Naive thymus-derived CD4-positive, alpha-beta T cell (primary cell): ENCODE results near the gene CD84. TPM values are rescaled to one million over a fixed set of nuclear protein-coding genes. Genes with fewer than 3 reads are reported as not detected.
"Not testable (repeated sequence)": the region's sequence is repeated elsewhere in the genome, so short reads cannot be mapped to it uniquely, and the experiment has no call there.

Source experiments
- ATAC-seq: fragments of 150-1000 bp; cut with Tn5 transposase; 2 replicates; pipeline ENCODE4 v1.10.0; 2021; ENCODE audit warnings: mild to moderate bottlenecking, moderate library complexity
- CTCF ChIA-PET: fragments of 350-600 bp; sonication (Branson Sonifier 250); formaldehyde crosslinking; loops from one replicate; lab custom pipeline; 2021; ENCODE audit warnings: antibody characterized with exemption; lab: Charles Lee
- POLR2A ChIA-PET: fragments of 350-600 bp; sonication (Branson Sonifier 250); formaldehyde crosslinking; loops from one replicate; lab custom pipeline; 2021; ENCODE audit warnings: antibody characterized with exemption, inconsistent platforms; lab: Charles Lee
- DNase-seq, 9 donors: peaks; one replicate each; pipeline versions ENCODE4 v3.0.0 to v3.0.0-alpha.2; 2020 to 2022; ENCODE audit warnings: mixed read lengths in 1 of 9
- H3K27ac ChIP-seq: one replicate; pipeline ENCODE4 v1.7.0; 2013; ENCODE audit warnings: mild to moderate bottlenecking, low read depth, low read length, moderate library complexity
- H3K27me3 ChIP-seq, 2 donors: one replicate each; pipeline ENCODE4 v1.7.0; 2013; ENCODE audit warnings: low read length in 2 of 2, mild to moderate bottlenecking in 2 of 2, moderate library complexity in 2 of 2; ENCODE audit not compliant: control insufficient read depth in 2 of 2, insufficient read depth in 2 of 2
- H3K36me3 ChIP-seq, 3 experiments: 1 replicate in 2 of 3; 2 replicates in 1 of 3; pipeline ENCODE4 v1.7.0; 2013; ENCODE audit warnings: low read length in 3 of 3, mild to moderate bottlenecking in 3 of 3, moderate library complexity in 1 of 3; ENCODE audit not compliant: insufficient read depth in 3 of 3, control insufficient read depth in 2 of 3
- H3K4me1 ChIP-seq, 2 donors: one replicate each; pipeline ENCODE4 v1.7.0; 2013; ENCODE audit warnings: low read length in 2 of 2, mild to moderate bottlenecking in 2 of 2, moderate library complexity in 1 of 2; ENCODE audit not compliant: control insufficient read depth in 2 of 2, insufficient read depth in 2 of 2
- H3K4me3 ChIP-seq: 2 replicates; pipeline ENCODE4 v1.7.0; 2013; ENCODE audit warnings: mild to moderate bottlenecking, low read length
- H3K9me3 ChIP-seq, 3 experiments: 1 replicate in 2 of 3; 2 replicates in 1 of 3; pipeline ENCODE4 v1.7.0; 2013; ENCODE audit warnings: low read length in 3 of 3; ENCODE audit not compliant: control insufficient read depth in 2 of 3
- H3K27ac Mint-ChIP-seq, 9 donors: one replicate each; pipeline ENCODE4 v1.8.0; 2020 to 2022; ENCODE audit warnings: mixed read lengths in 9 of 9, mild to moderate bottlenecking in 8 of 9, moderate library complexity in 5 of 9, inconsistent platforms in 2 of 9
- H3K27me3 Mint-ChIP-seq, 5 donors: one replicate each; pipeline ENCODE4 v1.8.0; 2021 to 2022; ENCODE audit warnings: mixed read lengths in 5 of 5, mild to moderate bottlenecking in 1 of 5
- H3K36me3 Mint-ChIP-seq, 5 donors: one replicate each; pipeline ENCODE4 v1.8.0; 2020 to 2022; ENCODE audit warnings: mixed read lengths in 5 of 5, mild to moderate bottlenecking in 3 of 5, inconsistent platforms in 1 of 5
- H3K4me1 Mint-ChIP-seq, 7 donors: one replicate each; pipeline ENCODE4 v1.8.0; 2020 to 2022; ENCODE audit warnings: mixed read lengths in 7 of 7, mild to moderate bottlenecking in 3 of 7, inconsistent platforms in 1 of 7
- H3K4me3 Mint-ChIP-seq, 10 donors: one replicate each; pipeline ENCODE4 v1.8.0; 2020 to 2022; ENCODE audit warnings: mild to moderate bottlenecking in 10 of 10, mixed read lengths in 10 of 10, moderate library complexity in 6 of 10, inconsistent platforms in 2 of 10
- H3K9me3 Mint-ChIP-seq, 11 donors: one replicate each; pipeline ENCODE4 v1.8.0; 2020 to 2022; ENCODE audit warnings: mixed read lengths in 11 of 11, mild to moderate bottlenecking in 4 of 11, inconsistent platforms in 1 of 11, moderate library complexity in 1 of 11
- intact Hi-C, 2 donors: fragments of 100-400 bp; cut with micrococcal nuclease; formaldehyde crosslinking; loops; one replicate each; pipeline ENCODE4 v1.15.1; 2023
- polyA plus RNA-seq, 2 donors: library from polyadenylated mRNA; unstranded; fragments of 300-500 nt; fragmentation: Illumina TruSeq; gene quantifications; one replicate each; pipeline ENCODE4 v1.2.3, GENCODE V29; 2021
- total RNA-seq, 6 experiments: library from RNA in 5 of 6; stranded (reverse) in 5 of 6; gene quantifications; 1 replicate in 5 of 6; 2 replicates in 1 of 6; pipeline ENCODE4 v1.2.3 and lab custom pipeline; 2021 to 2026

The CD84 gene
- total and polyA plus RNA-seq, 7 experiments from 2014 or later = 7.4 to 40.7 (median 26.3) TPM

GRCh38 chr1:160522136-160522535 lies 57.2 kb downstream of the CD84 start:
- ChIA-PET CTCF (interaction anchor here (0.7 to 2.8 kb wide), 6 partner anchors 18 to 153 kb away, joined by 3 to 12 read pairs (median 4); no protein-coding TSS in a partner anchor), POLR2A (interaction anchor here (0.5 to 2.2 kb wide), 11 partner anchors 8 to 193 kb away, joined by 3 to 15 read pairs (median 3); partner anchors contain the start of gene SLAMF1)
- H3K27me3 ChIP-seq = no peaks in the 10 kb centered on the region
- DNase-seq (no peak), ATAC-seq (no peak)
- intact Hi-C loops = loop anchor here (1.0 to 5.0 kb wide), 3 partner anchors 18 to 50 kb away; no protein-coding TSS in a partner anchor
- H3K4me3 ChIP-seq = peak overlapping the region; percentile 51
- H3K27ac ChIP-seq = peak overlapping the region; percentile 84
- Mint-ChIP-seq H3K4me1 (peaks cover 33 to 88% (median 79%) of the 10 kb centered on the region in 7 donors), H3K4me3 (peak overlapping the region; percentile 87 to 98 (median 94)), H3K9me3 (peaks cover 0 to 26% (median 14%) of the 10 kb centered on the region in 11 donors), H3K36me3 (peaks cover 14 to 52% (median 20%) of the 10 kb centered on the region in 5 donors), H3K27ac (peak overlapping the region; percentile 88 to 99 (median 93)), H3K27me3 (no peaks in the 10 kb centered on the region)
- peaks cover 17 to 38% of the 10 kb centered on the region in 2 donors for H3K4me1 ChIP-seq
- no peaks in the 10 kb centered on the region for H3K9me3 ChIP-seq
- H3K36me3 ChIP-seq = no peaks in the 10 kb centered on the region

- Mint-ChIP-seq H3K4me3 (peak overlapping the region; percentile 87 to 98 (median 94)), H3K4me1 (peaks cover 39 to 89% (median 85%) of the 10 kb centered on the region in 7 donors), H3K27me3 (no peaks in the 10 kb centered on the region), H3K27ac (peak overlapping the region; percentile 88 to 99 (median 92)), H3K36me3 (peaks cover 12 to 52% (median 15%) of the 10 kb centered on the region in 5 donors), H3K9me3 (peaks cover 0 to 25% (median 8%) of the 10 kb centered on the region in 11 donors)
- Histone ChIP-seq H3K27ac (peak overlapping the region; percentile 84), H3K27me3 (no peaks in the 10 kb centered on the region), H3K4me1 (peaks cover 22 to 44% of the 10 kb centered on the region in 2 donors), H3K36me3 (no peaks in the 10 kb centered on the region), H3K4me3 (peak overlapping the region; percentile 51), H3K9me3 (no peaks in the 10 kb centered on the region)
- POLR2A ChIA-PET = interaction anchor here (1.4 to 1.7 kb wide), 2 partner anchors 47 to 93 kb away, joined by 6 to 7 read pairs; no protein-coding TSS in a partner anchor
- DNase-seq (no peak), ATAC-seq (no peak)
- intact Hi-C loops = loop anchor here (2.0 to 5.0 kb wide), 4 partner anchors 49 to 93 kb away; partner anchors contain the start of gene CD84 (in 1 of the 2)
- CTCF ChIA-PET = interaction anchor here (0.7 to 2.8 kb wide), 4 partner anchors 19 to 98 kb away, joined by 3 to 12 read pairs (median 6); no protein-coding TSS in a partner anchor
Measured at GRCh38 chr1:160521554-160521953, 57.7 kb downstream of the CD84 start.

DNA sequence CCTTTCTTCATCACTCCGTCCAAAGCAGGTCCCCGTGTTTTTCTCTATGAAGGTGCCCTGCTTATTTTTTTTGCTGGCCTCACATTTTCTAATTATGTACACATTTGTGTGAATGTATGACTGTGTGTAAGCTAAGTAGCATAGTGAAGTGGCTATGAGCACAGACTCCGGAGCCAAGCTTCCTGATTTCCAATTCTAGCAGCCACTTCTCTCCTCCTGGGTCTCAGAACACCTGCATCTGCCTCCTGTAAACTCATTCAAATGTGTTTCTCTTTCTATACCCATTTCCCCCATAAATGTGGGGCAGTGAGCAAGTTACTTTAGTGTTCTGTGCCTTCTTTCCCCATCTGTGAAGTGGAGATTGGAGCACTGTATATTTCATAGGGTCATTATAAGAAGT lies 58.3 kb downstream of the CD84 start:
- H3K4me1 Mint-ChIP-seq = peaks cover 44 to 95% (median 90%) of the 10 kb centered on the region in 7 donors
- peaks cover 0 to 28% (median 7%) of the 10 kb centered on the region in 11 donors for H3K9me3 Mint-ChIP-seq
- no peak for ATAC-seq
- intact Hi-C loops = loop anchor here (1.0 to 5.0 kb wide), 6 partner anchors 19 to 93 kb away; partner anchors contain the start of gene CD84 (in 1 of the 2)
- no peaks in the 10 kb centered on the region for H3K27me3 Mint-ChIP-seq
- Histone ChIP-seq H3K9me3 (no peaks in the 10 kb centered on the region), H3K4me3 (peak overlapping the region; percentile 51), H3K36me3 (no peaks in the 10 kb centered on the region), H3K27ac (peak overlapping the region; percentile 84), H3K27me3 (no peaks in the 10 kb centered on the region), H3K4me1 (peaks cover 25 to 46% of the 10 kb centered on the region in 2 donors)
- POLR2A ChIA-PET = no interaction called here
- peak overlapping the region; percentile 88 to 99 (median 92) for H3K27ac Mint-ChIP-seq
- peak overlapping the region; percentile 87 to 98 (median 94) for H3K4me3 Mint-ChIP-seq
- CTCF ChIA-PET = interaction anchor here (2.6 kb wide), 1 partner anchor 19 kb away, joined by 12 read pairs; no protein-coding TSS in a partner anchor
- peaks cover 10 to 52% (median 12%) of the 10 kb centered on the region in 5 donors for H3K36me3 Mint-ChIP-seq
- no peak for DNase-seq

GRCh38 chr1:160520582-160520981 lies 58.7 kb downstream of the CD84 start:
- ChIA-PET CTCF (no interaction called here), POLR2A (interaction anchor here (1.1 kb wide), 2 partner anchors 9 to 91 kb away, joined by 3 to 4 read pairs; no protein-coding TSS in a partner anchor)
- Histone ChIP-seq H3K4me1 (peaks cover 30 to 50% of the 10 kb centered on the region in 2 donors), H3K27ac (peak overlapping the region; percentile 84), H3K36me3 (no peaks in the 10 kb centered on the region), H3K4me3 (peak overlapping the region; percentile 51), H3K9me3 (no peaks in the 10 kb centered on the region), H3K27me3 (no peaks in the 10 kb centered on the region)
- Mint-ChIP-seq H3K9me3 (peaks cover 0 to 27% (median 5%) of the 10 kb centered on the region in 11 donors), H3K27ac (peak overlapping the region; percentile 88 to 99 (median 92)), H3K4me3 (peak overlapping the region; percentile 87 to 98 (median 94)), H3K36me3 (peaks cover 10 to 54% (median 12%) of the 10 kb centered on the region in 5 donors), H3K27me3 (no peaks in the 10 kb centered on the region), H3K4me1 (peaks cover 48 to 98% (median 93%) of the 10 kb centered on the region in 7 donors)
- no peak for DNase-seq
- ATAC-seq = no peak
- intact Hi-C loops = loop anchor here (1.0 to 5.0 kb wide), 6 partner anchors 20 to 92 kb away; partner anchors contain the start of gene CD84 (in 1 of the 2)

DNA sequence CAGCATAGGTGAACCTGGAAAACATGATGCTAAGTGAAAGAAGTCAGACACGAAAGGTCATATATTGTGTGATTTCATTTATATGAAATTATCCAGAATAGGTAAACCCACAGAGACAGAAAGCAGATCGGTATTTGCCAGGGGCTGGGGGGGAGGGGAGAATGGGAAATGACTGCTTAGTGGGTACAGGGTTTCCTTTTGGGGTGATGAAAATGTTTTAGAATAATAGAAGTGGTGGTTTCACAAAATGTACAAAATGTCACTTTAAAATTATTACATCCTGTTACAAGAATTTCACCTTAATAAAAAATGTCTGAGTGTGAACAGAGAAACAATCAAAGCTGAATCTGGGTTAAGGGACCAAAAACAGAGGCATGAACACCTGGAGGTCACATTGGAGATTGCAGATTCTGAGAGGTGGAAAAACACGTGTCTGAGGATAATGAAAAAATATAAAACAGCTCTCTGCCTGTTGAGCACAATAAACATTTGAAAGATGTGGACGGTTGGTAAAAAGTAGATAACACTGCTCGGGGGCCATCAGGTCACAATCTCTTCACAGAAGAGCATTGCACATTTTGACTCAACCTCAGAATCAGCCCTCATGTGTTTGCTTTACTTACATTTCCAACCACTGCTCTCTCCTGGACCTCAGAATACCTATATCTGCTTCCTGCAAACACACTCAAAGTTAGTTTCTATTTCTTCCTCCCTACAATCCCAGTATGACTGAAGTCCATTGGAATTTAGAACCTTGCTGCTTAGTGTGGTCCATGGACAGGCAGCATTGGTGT lies 59.5 kb downstream of the CD84 start:
- Histone ChIP-seq H3K4me1 (peaks cover 34 to 53% of the 10 kb centered on the region in 2 donors), H3K36me3 (no peaks in the 10 kb centered on the region), H3K27me3 (no peaks in the 10 kb centered on the region), H3K4me3 (peak overlapping the region; percentile 51), H3K9me3 (no peaks in the 10 kb centered on the region), H3K27ac (peak overlapping the region; percentile 84)
- intact Hi-C loops = loop anchor here (1.0 to 10.0 kb wide), 7 partner anchors 20 to 92 kb away; partner anchors contain the start of gene CD84 (in 1 of the 2)
- Mint-ChIP-seq H3K36me3 (peaks cover 4 to 55% (median 13%) of the 10 kb centered on the region in 5 donors), H3K27ac (peak overlapping the region; percentile 88 to 99 (median 92)), H3K4me1 (peaks cover 56 to 98% (median 93%) of the 10 kb centered on the region in 7 donors), H3K9me3 (peaks cover 0 to 22% (median 0%) of the 10 kb centered on the region in 11 donors), H3K27me3 (no peaks in the 10 kb centered on the region), H3K4me3 (peak overlapping the region; percentile 87 to 98 (median 94))
- CTCF ChIA-PET = interaction anchor here (0.6 to 1.0 kb wide), 2 partner anchors 23 to 433 kb away, joined by 3 to 4 read pairs; no protein-coding TSS in a partner anchor
- POLR2A ChIA-PET = interaction anchor here (1.1 to 1.5 kb wide), 3 partner anchors 8 to 91 kb away, joined by 3 to 5 read pairs (median 4); no protein-coding TSS in a partner anchor
- ATAC-seq = peak; percentile 72
- DNase-seq = peak in 6 of 9 donors; percentile 33 to 60 (median 46)

- Mint-ChIP-seq H3K4me3 (peak overlapping the region in 7 of 10 donors; percentile 4 to 93 (median 74)), H3K9me3 (peaks cover 5 to 36% (median 11%) of the 10 kb centered on the region in 11 donors), H3K4me1 (peaks cover 71 to 100% (median 96%) of the 10 kb centered on the region in 7 donors), H3K36me3 (peaks cover 15 to 71% (median 34%) of the 10 kb centered on the region in 5 donors), H3K27ac (peak overlapping the region in 6 of 9 donors; percentile 40 to 96 (median 90))
- DNase-seq, H3K9me3 ChIP-seq, H3K36me3 ChIP-seq, ATAC-seq, H3K27ac ChIP-seq, H3K4me3 ChIP-seq, H3K27me3 Mint-ChIP-seq, POLR2A ChIA-PET, H3K27me3 ChIP-seq: not testable (repeated sequence)
- intact Hi-C loops = loop anchor here in 1 of 2 donors (10.0 kb wide), 1 partner anchor 53 kb away; no protein-coding TSS in a partner anchor
- H3K4me1 ChIP-seq = peaks cover 32 to 53% of the 10 kb centered on the region in 2 donors
- CTCF ChIA-PET = interaction anchor here (1.0 kb wide), 1 partner anchor 33 kb away, joined by 7 read pairs; no protein-coding TSS in a partner anchor
Measured at GRCh38 chr1:160517519-160517918, 61.8 kb downstream of the CD84 start.
